HG03196 (cell line): ENCODE results near the gene CLEC20A.

Experiments
- ATAC-seq: cut with Tn5 transposase; IDR thresholded peaks from one replicate; pipeline ENCODE4 v1.9.1; 2021; ENCODE audit not compliant: unreplicated experiment

CLEC20A gene

GRCh38 chr1:178496410-178497135, at the start of gene CLEC20A:
CLEC20A (minus strand) TSS chr1:178496964; CDS start chr1:178496939, 25 bp downstream.
- ATAC-seq: no peak

DNA sequence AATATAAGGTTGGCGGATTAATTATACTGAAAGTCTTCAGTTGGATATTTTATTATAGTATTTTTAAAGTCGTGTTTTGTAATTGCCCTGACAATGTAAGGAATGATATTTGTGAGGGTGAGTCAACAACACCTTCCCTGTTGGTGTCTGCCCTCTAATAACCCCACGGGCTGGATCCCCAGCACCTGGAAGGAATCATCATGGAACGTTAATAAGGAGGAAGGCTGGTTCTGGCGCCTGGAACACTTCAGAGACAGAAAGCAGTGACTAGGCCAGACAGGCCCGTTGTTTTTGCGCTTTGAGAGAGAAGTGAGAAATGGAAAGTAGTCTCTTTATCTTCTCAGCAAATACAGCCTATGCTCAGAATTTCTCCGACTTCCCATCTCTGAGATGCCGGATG, 47.8 kb upstream of the CLEC20A start:
- no peak for ATAC-seq

DNA sequence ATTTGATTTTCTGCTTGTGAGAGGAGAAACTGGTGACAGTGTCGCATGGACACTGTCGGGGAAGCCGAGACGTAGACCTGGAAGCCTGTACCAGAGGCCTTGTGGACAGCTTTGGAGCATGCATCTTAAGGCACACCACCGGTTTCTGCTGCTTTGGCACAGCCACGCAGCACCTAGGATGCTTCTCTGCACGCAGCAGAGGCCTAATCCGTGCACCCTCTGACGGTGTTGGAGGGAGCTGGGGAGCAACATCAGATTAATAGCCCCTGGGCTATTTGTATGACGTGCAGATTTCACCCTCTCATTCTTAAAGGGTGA, 46.5 kb upstream of the CLEC20A start:
- peak; percentile 29 for ATAC-seq

DNA sequence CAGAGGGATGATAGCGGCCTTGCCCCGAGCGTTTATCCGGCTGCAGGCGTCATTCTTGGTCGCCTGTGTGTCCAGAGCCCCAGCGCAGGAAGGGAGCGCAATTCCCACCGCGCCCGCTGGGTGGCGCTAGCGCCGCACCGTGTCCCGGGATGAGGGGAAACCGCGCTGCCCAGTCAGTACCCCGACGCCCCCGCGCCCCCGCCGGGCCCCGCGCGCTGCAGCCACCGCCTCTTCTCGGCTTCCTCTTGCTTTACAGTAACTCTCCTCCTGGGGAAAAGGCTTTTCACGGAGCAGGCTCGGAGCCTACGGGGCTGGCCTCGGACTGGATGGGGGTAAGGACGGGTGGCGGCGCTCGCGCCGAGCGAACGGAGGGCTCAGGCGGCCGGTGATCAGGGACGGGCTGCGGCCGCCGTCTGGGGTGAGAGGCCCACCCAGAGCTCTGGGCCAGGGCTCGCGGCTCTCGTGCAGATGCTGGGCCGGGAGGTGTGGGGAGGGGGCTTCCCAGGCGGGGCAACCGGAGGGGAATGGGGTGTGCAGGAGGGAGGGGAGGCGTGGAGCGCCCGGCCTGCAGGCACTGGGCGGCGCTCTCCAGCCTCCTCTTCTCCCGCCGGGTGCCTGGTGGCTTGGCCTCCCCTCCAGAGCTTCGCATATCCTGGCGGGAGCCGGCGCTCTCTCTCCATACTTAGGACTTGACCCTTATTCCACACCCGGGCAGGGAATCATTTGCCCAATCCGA, 46.0 kb upstream of the CLEC20A start:
- ATAC-seq: peak; percentile 78

- peak; percentile 53 for ATAC-seq
Measured at GRCh38 chr1:178541829-178542553, 45.2 kb upstream of the CLEC20A start.

- no peak for ATAC-seq
Measured at GRCh38 chr1:178541379-178541778, 44.6 kb upstream of the CLEC20A start.

DNA sequence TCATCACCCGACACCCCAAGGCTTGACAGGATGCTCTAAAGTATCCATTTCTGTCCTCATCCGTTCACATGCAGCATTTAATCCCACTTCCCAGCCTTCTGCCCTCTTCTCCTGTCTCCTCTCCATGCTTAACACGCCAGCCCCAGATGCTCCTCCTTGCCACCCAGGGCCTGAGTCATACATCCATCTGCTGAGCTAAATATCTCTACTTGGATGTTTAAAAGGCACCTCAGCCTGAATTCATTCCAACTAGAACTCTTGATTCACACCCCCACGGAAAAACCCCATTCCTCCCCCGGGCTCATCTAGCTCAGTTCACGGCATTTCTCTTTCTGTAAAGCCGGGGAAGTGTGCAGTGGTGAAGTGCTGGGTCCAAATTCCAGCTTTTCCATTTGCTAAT, 43.9 kb upstream of the CLEC20A start:
- no peak for ATAC-seq

GRCh38 chr1:178540204-178540603, 43.4 kb upstream of the CLEC20A start:
- no peak for ATAC-seq

GRCh38 chr1:178539291-178539690, 42.5 kb upstream of the CLEC20A start:
- no peak for ATAC-seq

- no peak for ATAC-seq
Measured at GRCh38 chr1:178538192-178538916, 41.6 kb upstream of the CLEC20A start.

GRCh38 chr1:178537382-178538090, 40.8 kb upstream of the CLEC20A start:
- no peak for ATAC-seq

DNA sequence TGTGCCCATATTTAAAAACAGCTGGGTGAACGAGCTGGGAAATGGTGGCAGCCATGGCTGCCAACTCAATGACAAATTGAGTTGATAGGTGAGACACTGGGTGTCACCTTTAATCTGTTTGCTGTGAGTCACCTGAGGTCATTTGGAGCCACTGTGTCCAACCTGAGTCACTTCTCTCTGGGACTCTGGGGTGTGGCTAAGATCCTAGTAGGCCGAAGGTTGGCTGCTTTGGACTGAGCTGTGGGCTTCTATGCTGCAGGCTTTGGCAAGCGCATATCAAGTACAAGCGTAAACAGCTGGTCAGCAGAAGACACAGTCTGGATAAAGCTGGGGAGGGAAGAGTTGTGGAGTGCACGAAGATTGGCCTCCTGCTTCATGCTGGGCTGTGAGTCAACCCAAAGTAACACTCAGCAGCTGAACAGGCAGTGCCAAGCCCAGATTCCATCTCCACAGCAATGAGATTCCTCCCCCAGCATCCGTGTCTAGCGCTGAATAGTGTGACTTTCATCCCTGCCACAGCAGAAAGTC, 40.1 kb upstream of the CLEC20A start:
- no peak for ATAC-seq

DNA sequence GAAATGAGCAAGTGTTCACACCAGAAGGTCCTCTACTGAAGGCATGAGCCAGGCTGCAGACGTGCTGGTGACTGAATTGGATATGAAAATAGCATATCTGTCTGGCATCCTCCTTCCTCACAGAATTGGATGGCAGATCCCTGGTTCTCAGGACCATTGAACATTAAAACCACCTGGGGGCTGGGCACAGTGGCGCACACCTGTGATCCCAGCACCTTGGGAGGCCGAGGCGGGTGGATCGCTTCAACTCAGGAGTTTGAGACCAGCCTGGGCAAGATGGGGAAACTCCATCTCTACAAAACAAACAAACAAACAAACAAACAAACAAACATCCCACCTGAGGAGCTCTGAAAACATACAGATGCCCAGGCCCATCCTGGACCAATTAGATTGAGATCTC, 39.6 kb upstream of the CLEC20A start:
- no peak for ATAC-seq

DNA sequence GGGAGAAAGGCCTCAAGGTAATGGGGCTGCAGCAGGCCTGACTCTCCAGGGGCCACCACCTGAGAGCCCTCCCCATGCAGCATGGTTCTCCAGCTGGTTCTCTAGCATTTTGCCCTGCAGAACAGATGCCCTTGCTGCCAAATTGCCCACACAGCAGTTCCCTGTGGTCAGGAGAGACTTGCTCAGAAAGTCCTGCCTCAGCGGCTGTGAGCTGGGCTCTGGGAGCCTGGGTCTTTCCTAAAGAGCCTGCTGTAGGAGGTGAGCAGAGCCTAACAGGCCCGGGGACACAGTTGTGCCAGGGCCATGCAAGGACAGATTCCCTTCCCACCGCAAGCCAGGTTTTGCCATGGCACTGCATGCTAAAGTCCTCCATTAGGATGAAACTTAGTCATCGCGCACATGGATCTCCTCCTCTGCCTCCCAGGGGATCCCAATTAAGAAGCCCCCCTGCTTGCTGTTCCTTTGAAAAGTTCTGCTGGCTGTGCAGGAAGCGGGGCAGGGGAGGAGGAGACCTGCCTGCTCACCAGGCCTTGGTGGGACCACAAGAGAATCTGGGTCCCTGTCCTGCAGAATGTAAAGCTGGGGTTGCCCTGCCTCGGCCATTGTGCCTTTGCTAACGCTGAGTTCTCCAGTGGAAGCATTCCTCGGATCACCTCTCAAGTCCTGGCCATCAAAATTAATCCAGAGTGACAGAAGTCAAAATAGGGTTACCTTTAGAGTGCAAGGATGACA, 37.5 kb upstream of the CLEC20A start:
- ATAC-seq: no peak

- no peak for ATAC-seq
Measured at GRCh38 chr1:178533121-178533946, 36.6 kb upstream of the CLEC20A start.

GRCh38 chr1:178532392-178532791, 35.6 kb upstream of the CLEC20A start:
- peak; percentile 80 for ATAC-seq

GRCh38 chr1:178531887-178532286, 35.1 kb upstream of the CLEC20A start:
- peak; percentile 26 for ATAC-seq

- ATAC-seq: no peak
Measured at GRCh38 chr1:178530502-178530901, 33.7 kb upstream of the CLEC20A start.

DNA sequence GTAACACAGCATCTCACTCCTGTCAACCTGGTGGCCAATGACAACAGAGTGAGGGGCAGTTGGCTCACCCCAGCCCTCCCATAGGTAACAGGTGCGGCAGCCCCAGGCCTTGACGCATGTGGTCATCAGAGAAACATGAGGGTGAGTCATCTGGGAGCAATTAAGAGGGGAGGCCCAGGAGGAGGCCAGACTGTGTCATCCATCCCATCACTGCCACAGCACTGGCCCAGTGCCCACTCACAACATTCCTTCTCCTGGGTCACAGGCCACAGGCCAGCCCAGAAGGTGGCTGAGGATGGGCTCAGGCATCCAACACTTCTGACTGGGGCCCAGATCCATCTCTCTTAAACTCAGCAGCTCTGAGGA, 33.3 kb upstream of the CLEC20A start:
- no peak for ATAC-seq
